ENCODE measurements around the gene FAM120AOS. TPM values are rescaled to one million over a fixed set of nuclear protein-coding genes. Genes with fewer than 3 reads are reported as not detected.

The FAM120AOS gene
- 10 to 100 TPM; 52.5 to 62.8 (median 58.4) TPM for polyA plus RNA-seq (ENCODE audit: insufficient read depth in 1 of 5, insufficient read length in 5 of 5, low replicate concordance in 1 of 5)
- long read RNA-seq, donor 1, full-length matches to known transcripts, result 29 of 152 reads
- long read RNA-seq, donor 1, partial matches to known transcripts, result 123 of 152 reads
- long read RNA-seq, donor 1, other reads (novel, unspliced or antisense), result 0 of 152 reads
- long read RNA-seq, donor 2, full-length matches to known transcripts, result 15 of 58 reads
- long read RNA-seq, donor 2, partial matches to known transcripts, result 43 of 58 reads
- long read RNA-seq, donor 2, other reads (novel, unspliced or antisense), result 0 of 58 reads
- long read RNA-seq, donor 3, full-length matches to known transcripts, result 17 of 360 reads
- long read RNA-seq, donor 3, partial matches to known transcripts, result 343 of 360 reads
- long read RNA-seq, donor 3, other reads (novel, unspliced or antisense), result 0 of 360 reads
- long read RNA-seq, donor 4, full-length matches to known transcripts, result 16 of 238 reads
- long read RNA-seq, donor 4, partial matches to known transcripts, result 222 of 238 reads
- long read RNA-seq, donor 4, other reads (novel, unspliced or antisense), result 0 of 238 reads
- long read RNA-seq, donor 5, full-length matches to known transcripts, result 28 of 28 reads
- long read RNA-seq, donor 5, partial matches to known transcripts, result 0 of 28 reads
- long read RNA-seq, donor 5, other reads (novel, unspliced or antisense), result 0 of 28 reads
- long read RNA-seq, donor 6, full-length matches to known transcripts, result 30 of 92 reads
- long read RNA-seq, donor 6, partial matches to known transcripts, result 62 of 92 reads
- long read RNA-seq, donor 6, other reads (novel, unspliced or antisense), result 0 of 92 reads
- long read RNA-seq, donor 7, full-length matches to known transcripts, result 17 of 17 reads
- long read RNA-seq, donor 7, partial matches to known transcripts, result 0 of 17 reads
- long read RNA-seq, donor 7, other reads (novel, unspliced or antisense), result 0 of 17 reads
- long read RNA-seq, donor 8, full-length matches to known transcripts, result 8 of 32 reads
- long read RNA-seq, donor 8, partial matches to known transcripts, result 24 of 32 reads
- long read RNA-seq, donor 8, other reads (novel, unspliced or antisense), result 0 of 32 reads

DNA sequence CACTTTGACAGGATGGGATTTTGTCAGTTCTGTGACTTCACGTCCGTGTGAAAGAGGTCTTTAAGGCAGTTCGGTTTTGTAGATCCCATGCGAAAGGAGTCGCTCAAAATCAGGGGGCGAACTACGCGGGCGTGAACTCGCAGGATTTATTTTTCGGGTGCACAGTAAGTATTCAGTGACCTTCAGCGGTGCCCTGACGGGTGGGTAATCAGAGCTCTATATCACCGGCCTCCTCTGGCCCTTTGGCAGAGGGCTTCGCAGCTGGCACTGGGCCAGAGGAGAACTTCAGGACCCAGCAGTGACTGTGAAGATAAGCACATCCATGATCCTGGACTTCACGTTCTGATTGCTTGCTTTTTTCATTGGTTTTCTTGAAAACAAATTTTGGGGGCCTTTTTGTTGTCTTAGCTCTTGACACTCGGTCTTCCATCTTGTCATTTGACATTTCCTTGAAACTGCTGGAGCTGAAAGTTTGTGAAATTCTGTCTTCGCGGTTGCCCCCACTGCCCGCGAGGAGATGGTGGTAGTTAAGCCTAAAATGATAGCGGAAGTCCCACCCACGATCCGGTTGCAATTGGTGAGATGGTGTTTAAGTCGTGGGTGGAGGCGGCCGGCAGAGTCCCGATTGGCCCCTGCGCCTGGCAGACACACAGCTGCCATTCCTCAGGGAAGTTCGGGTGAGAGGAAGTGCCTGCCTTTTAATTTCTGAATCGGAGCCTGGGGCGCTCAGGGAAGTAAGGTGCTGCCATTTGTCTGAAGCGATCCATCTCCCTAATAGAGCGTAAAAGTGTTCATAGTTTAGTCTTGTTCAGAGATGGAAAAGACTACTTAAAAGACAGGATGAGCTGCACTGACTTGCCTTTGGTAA is at the start of gene FAM120AOS:
FAM120AOS (minus strand) TSS at position 535 of the 868 bp plus-strand sequence. CDS start 872 bp downstream, outside the sequence.
- DNase-seq, result peak; percentile 86 to 89

DNA sequence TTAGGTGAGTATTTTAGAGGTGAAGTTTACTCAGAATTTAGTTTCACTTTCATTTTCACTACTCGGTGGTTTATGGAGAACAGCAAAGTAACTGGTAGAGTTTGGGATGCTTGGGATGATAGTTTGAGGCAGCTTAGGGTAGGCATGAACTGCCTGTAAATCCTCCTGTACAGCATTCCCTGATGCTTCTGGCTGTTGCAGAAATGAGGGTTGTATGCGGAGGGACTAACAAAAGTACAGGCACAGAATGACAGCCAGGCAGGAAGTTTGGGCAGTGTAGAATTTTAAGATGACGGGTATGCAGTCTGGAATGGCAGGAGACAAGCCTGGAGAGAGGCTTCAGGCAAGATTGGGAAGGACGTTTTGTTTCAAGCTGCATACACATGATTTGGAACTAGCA is 48.0 kb upstream of the FAM120AOS start:
- DNase-seq, result no peak

DNA sequence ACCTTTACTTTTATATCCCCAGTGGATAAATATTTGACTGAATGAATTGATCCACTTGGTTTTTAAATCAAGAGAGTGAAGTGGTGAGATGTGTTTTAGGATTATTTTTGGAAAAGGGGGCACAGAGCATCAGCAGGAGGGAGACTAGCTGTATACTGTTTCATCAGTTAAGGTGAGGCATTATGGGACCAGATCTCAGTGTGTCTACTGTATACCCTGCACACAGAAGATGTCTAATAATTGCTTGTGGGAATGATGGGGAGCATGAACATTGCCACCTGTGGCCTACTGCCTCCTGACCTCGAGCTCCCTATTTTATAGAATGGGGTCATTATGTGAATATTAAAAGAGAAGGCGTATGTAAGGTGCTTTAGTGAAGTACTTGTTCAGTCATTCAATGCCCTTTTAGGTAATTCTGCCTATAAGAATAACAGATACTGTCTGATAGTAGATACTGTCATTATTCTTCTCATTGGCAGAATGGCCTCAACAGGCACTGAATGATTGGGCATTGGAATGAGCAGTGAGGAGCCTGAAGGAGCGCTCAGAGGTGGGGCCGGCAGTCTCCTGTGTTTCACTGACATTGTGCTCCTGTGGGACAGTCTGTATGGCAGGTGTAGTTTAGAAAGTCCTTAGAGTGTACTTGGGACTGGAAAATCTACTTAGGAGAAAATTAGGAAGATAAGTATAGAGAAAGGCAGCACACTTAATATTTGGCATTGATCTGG is 47.4 kb upstream of the FAM120AOS start:
- no peak for DNase-seq

DNA sequence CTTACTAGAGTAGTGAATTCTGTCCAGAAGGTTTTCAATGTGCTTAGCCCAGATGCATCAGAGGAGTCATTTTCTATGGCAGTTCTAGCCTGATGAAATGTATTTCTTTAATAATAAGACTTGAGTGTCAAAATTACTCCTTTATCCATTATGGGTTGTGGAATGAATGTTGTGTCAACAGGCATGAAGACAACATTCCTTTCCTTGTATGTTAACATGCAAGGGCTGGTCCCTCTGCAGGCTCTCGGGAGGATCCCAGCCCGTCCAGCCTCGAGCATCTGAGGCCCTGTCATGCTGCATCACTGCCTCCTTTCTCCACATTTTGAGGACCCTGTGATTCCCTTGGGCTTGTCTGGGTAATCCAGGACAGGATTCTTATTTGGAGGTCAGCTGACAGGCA is 42.9 kb upstream of the FAM120AOS start:
- DNase-seq, result no peak

DNA sequence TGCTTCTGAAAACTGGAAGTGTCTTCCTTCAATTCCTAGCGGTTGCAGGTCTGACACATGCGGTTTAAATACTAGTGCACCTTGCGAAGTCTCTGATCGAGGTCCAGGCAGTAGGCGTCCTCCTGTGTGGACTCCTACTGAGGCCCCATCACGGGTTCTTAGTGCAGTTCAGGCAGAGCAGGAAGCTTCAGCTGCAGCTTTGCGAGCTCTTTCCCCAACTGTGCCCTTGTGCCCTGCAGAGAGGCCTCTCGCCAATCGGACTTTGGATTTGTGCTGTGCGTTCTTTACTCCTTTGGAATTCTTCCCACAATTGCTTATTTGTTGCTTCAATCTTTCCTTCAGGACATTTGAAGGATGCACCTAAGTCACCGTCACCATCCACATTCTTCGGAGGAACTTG is 40.6 kb upstream of the FAM120AOS start:
- DNase-seq, result no peak

DNA sequence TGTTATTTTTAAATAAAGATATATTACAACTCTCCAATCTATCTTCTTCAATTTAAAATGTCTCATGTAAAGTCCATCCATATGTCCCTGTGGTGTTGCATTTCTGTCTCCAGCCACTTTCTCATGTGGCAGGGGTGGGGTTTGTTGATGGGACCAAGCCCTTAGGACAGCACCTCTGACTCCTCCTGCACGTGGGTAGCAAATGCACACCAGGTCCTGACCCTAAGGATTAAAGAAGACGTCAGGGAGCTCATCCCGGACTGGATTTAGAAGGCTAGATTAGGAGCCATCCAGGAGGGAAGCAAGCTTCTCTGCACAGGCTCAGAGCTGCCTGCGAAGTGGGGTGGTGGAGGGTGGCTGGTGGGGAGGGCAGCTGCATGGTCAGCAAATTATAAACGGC is 38.9 kb upstream of the FAM120AOS start:
- DNase-seq, result no peak

DNA sequence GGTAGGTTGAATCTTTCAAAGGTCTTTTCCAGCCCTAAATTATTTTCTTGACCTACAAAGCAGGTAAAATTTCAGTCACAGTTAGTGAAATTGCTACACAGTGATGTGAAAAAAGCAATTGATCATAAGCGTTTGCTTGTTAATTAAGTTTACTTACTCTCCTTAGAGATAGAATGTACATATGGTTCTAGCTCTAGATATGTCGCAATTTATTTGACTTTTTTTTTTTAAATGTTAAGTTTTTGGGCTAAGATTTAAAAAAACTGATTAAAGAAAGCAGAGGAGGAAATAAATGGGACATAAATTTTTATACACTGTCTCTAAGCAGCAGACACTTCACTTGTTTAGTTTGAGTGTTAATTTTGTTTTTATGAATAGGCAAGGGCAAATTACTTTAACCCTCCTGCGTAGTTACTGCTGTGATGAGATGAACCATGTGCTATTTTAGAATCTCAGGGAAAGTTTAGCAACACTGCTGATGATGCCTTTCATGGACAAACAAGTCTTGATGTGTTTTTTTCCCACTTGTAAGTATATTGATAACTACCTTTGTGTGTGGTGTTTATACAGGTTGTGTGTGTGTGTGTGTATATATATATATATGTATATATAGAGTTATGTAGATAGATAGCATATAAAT is 38.3 kb upstream of the FAM120AOS start:
- DNase-seq, result no peak

DNA sequence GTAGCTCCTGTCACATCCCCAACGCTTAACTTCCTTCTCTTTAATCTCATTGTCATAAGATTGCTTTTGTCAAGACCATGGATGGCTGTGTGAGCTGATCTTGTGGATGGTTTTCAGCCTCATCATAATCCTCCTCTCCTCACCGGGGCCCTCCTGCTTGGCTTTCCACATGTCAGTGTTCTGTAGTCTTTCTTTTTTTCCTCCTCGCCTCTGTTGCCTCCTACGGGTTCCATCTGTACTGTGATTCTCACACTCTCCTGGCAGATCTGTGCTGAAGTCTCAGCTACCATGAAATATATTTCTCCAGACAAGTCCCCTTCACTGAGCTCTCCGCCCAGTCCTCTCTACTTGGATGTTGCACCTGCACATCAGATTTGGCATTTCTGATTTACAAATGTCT is 34.9 kb upstream of the FAM120AOS start:
- DNase-seq, result no peak

DNA sequence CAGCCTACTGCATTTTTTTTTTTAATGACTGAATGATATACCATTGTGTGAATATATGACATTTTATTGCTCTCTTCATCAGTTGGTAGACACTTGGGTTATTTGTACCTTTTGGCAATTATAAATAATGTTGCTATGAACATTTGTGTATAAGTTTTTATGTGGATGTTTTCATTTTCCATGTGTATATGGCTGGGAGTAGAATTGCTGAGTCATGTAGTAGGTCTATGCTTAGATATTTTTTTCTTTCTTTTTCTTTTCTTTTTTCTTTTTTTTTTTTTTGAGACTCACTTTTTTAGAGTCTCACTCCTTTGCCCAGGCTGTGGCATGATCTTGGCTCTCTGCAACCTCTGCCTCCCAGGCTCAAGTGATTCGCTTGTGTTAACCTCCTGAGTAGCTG is 32.9 kb upstream of the FAM120AOS start:
- no peak for DNase-seq

DNA sequence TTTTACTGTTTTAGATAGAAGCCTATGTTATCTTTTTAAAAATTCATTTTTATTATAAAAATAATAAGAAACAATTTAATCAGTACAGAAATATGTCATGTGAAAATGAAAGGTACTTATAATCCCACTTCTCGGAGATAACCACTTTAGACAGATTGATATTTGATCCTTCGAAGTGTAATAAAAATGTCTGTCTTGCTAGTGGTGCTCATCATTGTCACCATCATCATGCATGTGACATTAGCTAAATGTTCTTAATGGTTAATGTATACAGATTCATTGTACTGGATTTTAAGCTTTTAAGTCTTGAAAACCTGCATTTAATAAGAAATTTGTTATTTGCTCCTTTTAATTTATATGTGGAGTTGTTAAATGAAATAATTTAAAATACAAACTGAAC is 30.1 kb upstream of the FAM120AOS start:
- DNase-seq, result no peak

DNA sequence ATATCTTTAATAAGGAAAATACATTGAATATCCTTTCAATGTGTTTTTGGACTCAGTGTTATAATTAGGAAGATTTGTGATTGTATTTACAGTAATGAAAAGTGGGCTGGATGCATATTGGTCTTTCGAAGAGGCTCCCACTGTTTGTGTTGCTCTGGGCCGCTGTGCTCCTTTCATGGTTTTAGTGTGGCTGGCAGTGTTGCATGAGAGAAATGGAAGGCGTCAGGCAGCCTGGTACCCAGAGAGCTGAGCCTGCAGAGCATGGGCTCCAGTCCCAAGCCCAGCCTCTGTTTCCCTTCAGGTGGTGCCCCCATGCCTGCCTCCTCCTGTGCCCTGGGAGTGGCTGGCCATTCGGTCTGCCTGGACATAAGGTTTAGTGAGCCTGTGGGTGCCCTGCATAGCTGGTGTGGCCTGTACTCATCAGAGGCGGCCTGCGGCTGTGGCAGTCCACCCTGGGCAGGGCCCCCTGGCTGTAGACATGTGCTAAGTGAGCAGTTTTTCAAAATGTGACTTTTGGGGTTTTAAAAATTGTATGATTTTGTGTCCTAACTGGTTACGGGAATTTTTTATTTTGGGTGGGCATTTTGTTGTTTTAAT is 27.4 kb upstream of the FAM120AOS start:
- no peak for DNase-seq

DNA sequence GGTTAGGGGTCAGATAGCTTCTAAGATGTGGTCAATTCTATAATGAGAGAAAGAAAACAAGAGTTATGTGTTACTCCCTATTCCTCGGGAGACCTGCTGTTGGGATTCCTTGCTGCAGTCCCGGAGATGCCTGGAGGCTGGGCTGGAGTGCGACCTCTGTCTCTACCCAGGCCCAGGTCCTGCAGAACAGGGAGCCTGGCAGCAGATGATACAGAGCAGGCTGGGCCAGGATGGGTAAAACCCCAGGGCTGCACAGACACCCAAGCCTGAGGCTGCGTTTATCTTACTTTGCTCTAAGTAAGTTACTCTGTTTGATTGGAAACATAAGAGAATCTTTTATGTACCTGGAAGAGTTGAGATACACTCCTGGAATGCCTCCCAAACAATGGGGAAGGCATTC is 26.9 kb upstream of the FAM120AOS start:
- DNase-seq, result no peak

DNA sequence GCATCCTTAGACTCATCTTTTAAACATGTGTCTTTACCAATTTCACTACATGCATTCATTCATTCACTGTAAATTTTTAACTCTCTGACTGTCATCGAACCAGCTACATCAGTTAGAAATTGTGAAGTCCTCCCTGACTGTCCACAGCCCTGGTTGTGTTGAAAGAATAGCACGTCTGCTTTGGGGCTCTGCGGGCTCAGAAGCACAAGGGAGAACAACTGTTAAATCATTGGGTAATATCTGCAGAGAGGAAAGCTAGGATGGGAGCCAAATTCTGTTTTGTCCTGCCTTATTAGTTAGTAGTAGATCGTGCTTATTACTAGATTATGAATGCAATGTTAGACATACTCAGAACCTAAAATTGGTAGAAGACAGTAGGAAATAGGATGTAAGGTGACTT is 26.3 kb upstream of the FAM120AOS start:
- peak; percentile 47 to 55 for DNase-seq

DNA sequence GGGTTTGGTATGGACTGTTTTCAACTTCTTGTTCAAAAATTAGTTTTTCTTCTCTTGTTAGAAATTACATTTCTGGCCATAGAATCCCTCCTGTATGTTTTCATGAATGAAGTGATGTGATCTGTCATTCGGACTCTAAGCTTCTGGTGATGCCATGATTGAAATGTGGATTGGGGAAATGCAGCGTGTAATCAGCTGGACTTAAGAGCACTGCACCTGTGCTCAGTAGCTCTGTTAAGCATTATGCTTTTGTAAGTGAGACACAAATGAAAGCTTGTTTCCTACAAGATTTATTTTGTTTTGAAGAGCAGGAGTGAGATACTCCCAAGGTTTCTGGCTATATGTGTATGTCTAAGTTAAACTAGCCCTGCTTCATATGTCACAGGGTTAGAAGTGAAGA is 24.0 kb upstream of the FAM120AOS start:
- DNase-seq, result no peak

DNA sequence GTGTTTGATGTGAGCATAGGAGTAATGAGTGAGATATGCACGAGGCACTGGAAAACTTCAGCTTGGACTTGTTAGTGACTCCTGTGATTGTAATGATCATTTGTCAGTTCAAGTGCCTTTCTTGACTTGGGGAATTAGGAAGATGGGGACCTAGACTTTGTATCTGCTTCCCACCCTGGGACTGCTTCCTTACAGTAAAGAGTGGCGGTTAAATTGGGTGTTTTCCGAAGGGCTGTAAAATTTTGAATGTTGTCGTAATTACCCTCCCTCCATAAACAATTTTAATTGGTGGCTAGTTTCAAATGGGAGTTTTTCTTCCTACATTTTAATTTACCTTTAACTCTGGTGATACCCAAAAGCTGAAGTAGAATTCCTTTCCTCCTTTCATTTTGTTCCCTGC is 23.5 kb upstream of the FAM120AOS start:
- no peak for DNase-seq

DNA sequence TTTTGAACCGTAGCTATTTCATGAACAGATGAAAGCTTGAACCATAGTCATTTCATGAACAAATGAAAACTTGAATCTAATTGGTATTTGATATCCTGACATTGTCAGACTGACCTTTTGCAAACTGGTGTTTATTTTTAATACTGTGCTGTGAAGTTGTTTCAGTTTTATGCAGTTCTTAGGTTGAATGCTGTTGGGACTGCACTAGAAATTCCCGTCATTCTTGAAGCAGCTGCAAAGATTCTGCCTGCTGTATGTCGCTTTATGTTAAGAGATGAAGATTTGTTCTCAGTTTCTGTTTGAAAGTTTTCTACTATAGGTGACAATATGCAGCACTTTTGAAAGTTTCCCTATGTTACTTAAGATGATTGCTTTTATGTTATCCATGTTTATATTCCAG is 22.5 kb upstream of the FAM120AOS start:
- no peak for DNase-seq

DNA sequence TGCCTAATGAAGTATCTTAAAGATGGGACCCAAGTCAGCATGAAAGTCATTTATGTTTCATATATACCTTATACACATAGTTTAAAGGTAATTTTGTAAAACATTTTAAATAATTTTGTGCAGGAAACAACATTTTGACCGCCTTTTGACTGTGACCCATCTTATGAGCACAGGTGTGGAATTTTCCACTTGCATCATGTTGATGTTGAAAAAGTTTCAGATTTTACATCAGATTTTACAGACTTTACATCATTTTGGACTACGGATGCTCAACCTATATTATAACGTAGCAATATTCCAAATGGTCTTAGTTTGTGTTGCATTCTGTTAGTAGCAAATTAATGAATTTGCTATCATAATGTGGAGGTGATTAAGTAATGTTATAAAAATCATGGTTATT is 21.7 kb upstream of the FAM120AOS start:
- no peak for DNase-seq

DNA sequence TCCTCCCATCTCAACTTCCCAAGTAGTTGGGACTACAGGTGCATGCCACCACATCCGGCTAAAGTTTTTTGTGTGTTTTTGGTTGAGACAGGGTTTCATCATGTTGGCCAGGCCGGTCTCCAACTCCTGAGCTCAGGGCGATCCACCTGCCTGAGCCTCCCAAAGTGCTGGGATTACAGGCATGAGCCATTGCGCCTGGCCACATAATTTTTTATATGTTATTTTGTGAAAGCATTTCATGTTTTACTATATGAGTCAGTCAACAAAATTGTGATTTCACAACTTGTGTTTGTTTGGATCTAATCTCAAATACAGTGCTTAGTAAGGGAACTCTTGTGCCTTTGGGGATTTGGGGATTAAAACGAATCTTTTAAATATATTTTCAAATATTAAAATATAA is 20.0 kb upstream of the FAM120AOS start:
- no peak for DNase-seq

DNA sequence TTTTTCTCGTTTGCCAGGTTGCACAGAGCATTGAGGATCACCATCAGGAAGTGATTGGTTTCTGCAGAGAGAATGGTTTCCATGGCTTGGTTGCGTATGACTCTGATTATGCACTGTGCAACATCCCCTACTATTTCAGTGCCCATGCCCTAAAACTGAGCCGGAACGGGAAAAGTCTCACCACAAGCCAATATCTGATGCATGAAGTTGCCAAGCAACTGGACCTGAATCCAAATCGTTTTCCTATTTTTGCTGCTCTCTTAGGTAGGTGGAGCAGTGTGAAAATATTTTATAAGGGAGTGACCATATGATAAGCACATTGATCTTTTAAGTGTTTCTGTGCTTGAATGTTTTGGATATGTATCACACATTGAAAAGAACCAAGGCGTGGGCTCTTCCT is 17.7 kb upstream of the FAM120AOS start:
- DNase-seq, result no peak

DNA sequence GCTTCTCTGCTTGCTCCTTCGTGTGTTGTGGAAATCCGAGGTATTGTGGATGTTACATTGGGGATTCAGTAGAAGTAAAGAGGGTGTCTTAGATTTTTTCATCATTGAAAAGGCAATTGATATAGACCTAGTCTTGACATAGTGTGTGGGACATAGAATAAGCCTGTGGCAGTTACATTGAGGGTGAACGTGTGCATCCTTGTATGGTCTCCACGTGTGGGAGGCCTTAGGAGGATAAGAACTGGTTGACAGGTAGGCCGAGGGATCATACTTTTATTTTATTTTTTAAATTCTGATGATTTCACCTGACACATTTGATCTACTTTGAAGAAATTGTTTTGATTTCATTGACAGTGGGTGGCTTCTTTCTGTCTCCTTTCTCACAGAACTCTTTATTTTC is 17.0 kb upstream of the FAM120AOS start:
- no peak for DNase-seq
